ENCODE data around the gene NFATC1.

NFATC1 gene

DNA sequence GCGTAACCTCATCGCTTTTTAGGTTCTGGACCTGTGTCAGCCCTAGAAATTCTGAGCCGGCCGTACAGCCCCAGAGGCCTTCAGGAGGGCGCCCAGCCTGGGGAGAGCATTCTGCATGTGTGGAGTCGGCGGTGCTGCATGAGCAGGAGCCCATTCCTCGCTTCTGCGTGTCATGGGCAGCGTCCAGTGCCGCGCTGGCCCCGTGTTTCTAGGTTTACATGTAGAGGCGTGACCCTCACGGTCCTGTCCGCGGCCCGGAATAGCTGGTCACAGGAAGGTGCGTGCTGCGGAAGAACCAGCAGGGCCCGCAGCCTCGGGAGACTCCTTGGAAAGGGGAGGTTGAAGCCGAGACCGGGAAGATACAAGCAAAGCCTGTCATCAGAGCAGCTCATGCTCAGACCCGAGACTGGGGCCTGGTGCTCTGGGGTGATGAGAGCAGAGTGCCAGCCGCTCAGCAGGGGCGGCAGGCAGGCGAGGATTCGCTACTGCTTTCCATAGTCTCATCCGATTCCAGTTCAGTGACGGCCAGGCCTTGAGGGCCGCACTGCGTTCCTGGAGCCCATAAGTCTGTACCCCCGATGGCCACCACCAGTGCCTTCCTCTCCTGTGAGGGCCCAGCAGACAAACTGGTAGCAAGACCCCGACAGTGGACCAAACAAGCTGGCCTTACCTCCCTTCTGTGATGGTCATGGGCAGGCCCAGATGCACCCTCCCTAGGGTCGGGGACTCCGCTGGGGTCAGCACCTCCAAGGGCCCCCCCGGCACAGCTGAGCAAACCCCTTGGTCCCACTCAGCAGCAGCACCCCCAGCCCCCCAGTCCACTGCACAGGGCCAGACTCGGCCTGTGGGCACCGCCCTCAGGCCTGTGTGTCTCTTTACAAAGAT, 15.6 kb upstream of the NFATC1 start:
- Mint-ChIP-seq H3K9me3 (no peaks in the 10 kb centered on the region), H3K27ac (no peak overlapping the region), H3K36me3 (peaks cover 7% of the 10 kb centered on the region), H3K4me1 (peaks cover 7% of the 10 kb centered on the region), H3K27me3 (no peaks in the 10 kb centered on the region), H3K4me3 (no peak overlapping the region)
- DNase-seq: no peak
- CTCF ChIA-PET: interaction anchor here (0.7 to 8.1 kb wide), 14 partner anchors 11 to 274 kb away, joined by 3 to 89 read pairs (median 5); partner anchors contain the start of gene NFATC1

DNA sequence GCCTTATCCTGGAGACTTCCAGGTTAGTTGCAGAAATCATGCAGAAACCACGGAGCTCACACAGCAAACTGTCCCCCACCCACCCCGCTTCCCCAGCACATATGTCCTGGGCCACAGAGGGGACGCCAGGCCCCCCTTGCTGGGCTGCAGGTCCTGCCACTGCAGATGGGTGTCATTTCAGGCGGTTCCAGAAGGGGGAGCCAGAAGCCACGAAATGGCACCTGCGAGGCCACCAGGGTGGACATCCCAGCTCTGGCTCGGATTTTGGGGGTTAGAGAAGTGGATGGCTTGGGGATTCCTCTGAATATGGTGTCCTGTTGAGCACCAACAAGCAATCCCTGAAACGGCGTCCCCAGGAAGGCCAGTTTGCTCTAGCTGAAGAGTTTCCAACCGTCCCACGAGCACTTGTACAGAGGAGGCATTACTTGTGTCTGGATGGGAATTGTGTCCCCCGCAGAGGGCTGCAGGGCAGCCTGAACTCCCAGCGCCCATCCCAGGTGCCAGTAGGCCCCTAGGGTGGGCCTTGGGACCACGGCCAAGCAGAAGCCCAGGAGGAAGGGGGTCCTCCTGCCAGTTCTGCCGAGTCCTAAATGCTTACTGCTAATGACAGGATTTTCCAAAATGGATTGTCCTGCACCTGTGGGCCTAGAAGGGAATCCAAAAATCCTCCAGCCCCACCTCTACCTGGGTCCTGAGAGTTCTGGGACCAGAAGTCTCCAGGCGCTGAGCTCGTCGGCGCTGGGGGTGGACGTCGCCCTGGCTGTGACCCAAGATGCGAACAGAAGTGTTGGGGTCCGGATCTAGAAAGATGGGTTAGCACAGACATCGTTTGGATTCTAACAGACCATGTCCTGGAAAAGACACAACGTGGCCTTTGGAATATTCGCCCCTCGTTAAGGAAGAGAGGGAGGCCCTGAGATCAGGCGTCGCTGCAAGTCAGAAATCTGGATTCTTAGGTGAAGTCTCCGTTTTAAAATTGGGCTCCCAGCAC, 14.6 kb upstream of the NFATC1 start:
- Mint-ChIP-seq H3K36me3 (peaks cover 7% of the 10 kb centered on the region), H3K9me3 (no peaks in the 10 kb centered on the region), H3K4me3 (no peak overlapping the region), H3K4me1 (peaks cover 7% of the 10 kb centered on the region), H3K27me3 (no peaks in the 10 kb centered on the region), H3K27ac (no peak overlapping the region)
- DNase-seq: peak; percentile 83
- CTCF ChIA-PET: interaction anchor here (0.7 to 8.1 kb wide), 17 partner anchors 10 to 273 kb away, joined by 3 to 89 read pairs (median 4); partner anchors contain the start of gene NFATC1

DNA sequence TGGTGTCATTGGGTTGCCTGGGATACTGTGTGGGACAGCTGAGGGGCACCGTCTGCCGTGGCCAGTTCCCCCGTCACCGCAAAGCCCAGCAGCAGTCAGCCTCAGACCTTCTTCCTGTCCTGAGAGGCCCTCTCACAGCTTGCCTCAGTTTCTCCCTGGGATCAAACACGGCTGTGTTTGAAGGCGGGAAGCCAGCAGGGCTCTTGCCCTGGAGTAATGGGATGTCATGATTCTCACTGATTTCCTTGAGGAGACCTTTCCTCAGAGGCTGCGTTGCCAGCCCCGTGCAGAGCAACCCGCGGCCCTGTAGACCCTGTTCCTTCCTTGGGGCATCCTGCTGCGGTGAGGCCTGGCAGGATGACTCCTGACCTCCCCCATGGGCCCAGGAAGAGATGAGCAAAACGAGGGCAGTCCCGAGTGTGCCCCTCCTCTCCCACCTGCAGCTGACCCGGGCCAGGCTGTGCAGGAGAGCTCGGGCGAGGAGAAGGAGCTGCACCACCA, 13.9 kb upstream of the NFATC1 start:
- Mint-ChIP-seq H3K9me3 (no peaks in the 10 kb centered on the region), H3K4me1 (peaks cover 7% of the 10 kb centered on the region), H3K36me3 (peaks cover 7% of the 10 kb centered on the region), H3K27me3 (peaks cover 5% of the 10 kb centered on the region), H3K27ac (no peak overlapping the region), H3K4me3 (no peak overlapping the region)
- CTCF ChIA-PET: interaction anchor here (0.8 to 8.1 kb wide), 11 partner anchors 9 to 272 kb away, joined by 3 to 89 read pairs (median 14); partner anchors contain the start of gene NFATC1
- DNase-seq: no peak

DNA sequence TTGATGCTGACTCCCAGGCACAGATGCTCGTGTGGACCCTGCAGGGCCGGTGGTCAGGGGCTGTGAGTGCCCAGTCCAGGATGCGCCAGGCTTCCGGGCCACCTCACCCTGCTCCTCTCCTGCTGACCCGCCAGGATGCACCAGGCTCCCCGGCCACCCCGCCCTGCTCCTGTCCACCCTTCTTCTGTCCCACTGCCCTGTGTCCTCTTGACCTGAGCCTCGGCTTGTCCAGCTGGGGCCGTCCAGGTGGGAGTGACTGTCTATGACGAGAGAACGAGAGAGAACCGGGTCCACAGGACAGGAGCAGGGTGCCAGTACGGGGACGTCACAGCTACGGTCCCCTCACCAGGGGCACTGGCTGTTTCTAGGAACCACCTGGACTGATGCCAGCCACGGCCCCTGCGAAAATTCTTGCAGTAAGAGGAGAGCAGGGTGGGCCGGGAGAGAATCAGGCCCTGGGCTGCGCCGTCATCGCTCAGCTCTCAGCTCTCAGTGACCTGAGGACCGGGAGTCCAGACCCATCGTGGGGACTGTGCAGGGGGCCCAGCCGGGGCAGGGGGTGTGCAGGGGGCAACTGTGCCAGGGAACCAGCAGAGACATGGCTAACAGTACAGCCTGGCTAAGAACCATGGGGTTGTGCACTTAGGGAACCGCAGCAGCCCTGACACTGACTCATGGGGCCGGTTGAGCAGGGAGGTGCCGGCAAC, 12.9 kb upstream of the NFATC1 start:
- CTCF ChIA-PET: interaction anchor here (0.6 to 8.1 kb wide), 5 partner anchors 8 to 262 kb away, joined by 3 to 89 read pairs (median 38); no protein-coding TSS in a partner anchor

DNA sequence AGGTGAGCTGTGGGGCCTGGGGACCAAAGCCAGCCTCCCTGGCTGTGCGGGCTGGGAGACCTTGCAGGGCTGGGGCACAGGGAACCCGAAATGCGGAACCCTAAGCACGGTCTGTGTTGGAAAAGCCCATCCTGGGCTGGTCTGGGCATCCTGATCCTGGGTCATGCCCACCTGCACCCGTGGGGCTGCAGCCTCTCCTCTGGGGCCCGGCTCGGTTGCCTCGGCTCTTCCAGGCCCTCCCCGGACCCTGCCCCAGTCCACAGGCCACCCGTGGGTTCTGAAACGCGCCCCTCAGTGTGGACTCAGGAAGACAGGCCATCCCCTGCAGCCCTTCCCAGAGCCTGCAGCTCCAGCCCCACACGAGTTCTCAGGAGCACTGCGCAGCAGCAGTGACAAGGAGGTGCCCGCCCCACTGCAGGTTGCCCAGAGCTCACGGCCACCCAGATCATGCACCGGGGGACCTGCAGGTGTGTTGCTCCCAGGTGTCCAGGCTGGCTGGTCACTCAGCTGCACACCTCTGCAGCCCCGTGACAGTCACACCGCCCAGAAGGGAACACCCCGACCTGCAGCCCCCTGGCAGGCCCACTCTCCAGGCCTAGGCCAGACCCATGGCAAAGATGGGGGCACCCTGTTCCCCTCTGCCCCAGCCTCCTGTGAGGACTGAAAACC, 12.2 kb upstream of the NFATC1 start:
- Mint-ChIP-seq H3K27me3 (peaks cover 21% of the 10 kb centered on the region), H3K4me1 (peaks cover 7% of the 10 kb centered on the region)
- CTCF ChIA-PET: interaction anchor here (0.6 to 8.1 kb wide), 5 partner anchors 7 to 261 kb away, joined by 3 to 89 read pairs (median 26); no protein-coding TSS in a partner anchor

More for the DNA sequence above, 12.9 kb upstream of the NFATC1 start:
- Mint-ChIP-seq H3K27ac (no peak overlapping the region), H3K4me3 (no peak overlapping the region), H3K4me1 (peaks cover 7% of the 10 kb centered on the region), H3K36me3 (peaks cover 7% of the 10 kb centered on the region), H3K27me3 (peaks cover 14% of the 10 kb centered on the region), H3K9me3 (no peaks in the 10 kb centered on the region)
- no peak for DNase-seq

DNA sequence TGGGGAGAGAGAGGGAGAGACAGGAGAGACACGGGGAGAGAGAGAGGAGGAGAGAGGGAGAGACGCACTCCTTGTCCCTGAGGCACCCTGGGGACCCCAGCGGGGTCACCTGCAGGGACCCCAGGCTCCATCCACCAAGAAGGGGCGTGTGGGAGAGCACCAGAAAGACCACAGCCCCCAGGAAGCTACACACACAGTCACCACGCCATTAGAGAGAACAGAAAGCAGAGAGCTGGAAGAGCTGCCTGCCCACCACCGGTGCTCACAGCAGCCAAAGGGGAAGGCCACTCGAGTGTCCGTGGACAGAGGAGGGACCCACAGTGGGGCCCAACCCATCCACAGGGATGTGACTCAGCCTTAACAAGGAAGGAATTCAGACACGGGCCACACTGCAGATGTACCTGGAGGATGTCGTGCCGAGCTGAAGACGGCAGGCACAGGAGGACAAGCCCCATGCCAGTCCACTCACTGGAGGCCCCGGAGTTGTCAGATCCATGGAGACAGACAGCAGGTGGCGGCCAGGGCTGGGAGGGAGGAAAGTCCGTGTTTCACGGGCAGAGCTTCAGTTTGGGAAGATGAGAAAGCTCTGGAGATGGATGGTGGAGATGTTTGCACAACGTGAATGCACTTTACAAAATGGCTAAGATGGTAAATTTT, 11.5 kb upstream of the NFATC1 start:
- CTCF ChIA-PET: interaction anchor here (0.8 to 8.1 kb wide), 4 partner anchors 58 to 261 kb away, joined by 3 to 89 read pairs (median 3); no protein-coding TSS in a partner anchor
- no peaks in the 10 kb centered on the region for H3K36me3 Mint-ChIP-seq
- H3K4me1 Mint-ChIP-seq: peaks cover 3% of the 10 kb centered on the region
- no peak overlapping the region for H3K4me3 Mint-ChIP-seq
- no peaks in the 10 kb centered on the region for H3K9me3 Mint-ChIP-seq
- H3K27ac Mint-ChIP-seq: peak overlapping the region; percentile 49
- H3K27me3 Mint-ChIP-seq: peaks cover 27% of the 10 kb centered on the region
- DNase-seq: no peak

More for the DNA sequence above, 12.2 kb upstream of the NFATC1 start:
- Mint-ChIP-seq H3K9me3 (no peaks in the 10 kb centered on the region), H3K4me3 (no peak overlapping the region), H3K27ac (no peak overlapping the region), H3K36me3 (peaks cover 3% of the 10 kb centered on the region)
- no peak for DNase-seq

DNA sequence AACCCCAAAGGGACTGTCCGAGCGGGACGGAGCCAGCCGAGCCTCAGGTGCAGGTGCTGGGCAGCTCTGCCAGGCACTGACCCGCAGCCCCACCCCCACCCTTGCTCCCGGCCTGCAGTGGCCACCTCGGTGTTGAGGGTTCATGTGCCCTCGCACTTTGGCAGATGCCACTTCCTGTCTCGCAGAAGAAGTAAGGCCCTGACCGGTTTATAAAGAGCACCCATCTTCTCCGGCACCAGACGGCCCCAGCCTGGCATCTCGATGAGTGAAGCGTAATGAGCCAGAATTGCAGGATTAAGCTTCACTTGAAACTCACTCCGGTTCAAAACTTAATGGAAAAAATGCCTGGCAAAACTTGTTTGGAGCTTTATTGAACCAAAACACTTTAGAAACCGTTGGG, 10.9 kb upstream of the NFATC1 start:
- DNase-seq: no peak
- H3K4me1 Mint-ChIP-seq: no peaks in the 10 kb centered on the region
- H3K4me3 Mint-ChIP-seq: no peak overlapping the region
- no peaks in the 10 kb centered on the region for H3K9me3 Mint-ChIP-seq
- CTCF ChIA-PET: interaction anchor here (0.8 to 8.1 kb wide), 3 partner anchors 138 to 260 kb away, joined by 3 to 89 read pairs (median 3); no protein-coding TSS in a partner anchor
- H3K27me3 Mint-ChIP-seq: peaks cover 30% of the 10 kb centered on the region
- H3K36me3 Mint-ChIP-seq: no peaks in the 10 kb centered on the region
- H3K27ac Mint-ChIP-seq: no peak overlapping the region

DNA sequence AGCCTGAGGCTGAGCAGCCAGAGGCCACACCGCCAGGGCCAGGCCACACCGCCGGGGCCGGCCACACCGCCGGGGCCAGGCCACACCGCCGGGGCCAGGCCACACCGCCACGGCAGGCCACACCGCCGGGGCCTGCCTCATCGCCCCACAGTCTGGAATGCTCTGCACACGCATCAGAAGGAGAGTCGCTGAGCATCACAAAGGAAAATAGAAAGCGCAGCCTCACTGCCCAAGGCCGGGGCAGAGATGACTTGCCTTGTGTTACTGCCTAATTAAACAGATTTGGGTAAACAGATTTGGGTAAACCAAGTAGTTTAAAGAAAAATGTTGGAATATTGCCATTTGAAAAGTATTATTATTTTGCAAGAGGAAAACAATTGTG, 10.4 kb upstream of the NFATC1 start:
- DNase-seq: no peak
- Mint-ChIP-seq H3K4me3 (no peak overlapping the region), H3K36me3 (no peaks in the 10 kb centered on the region), H3K9me3 (no peaks in the 10 kb centered on the region), H3K27ac (no peak overlapping the region), H3K27me3 (peaks cover 30% of the 10 kb centered on the region), H3K4me1 (no peaks in the 10 kb centered on the region)
- CTCF ChIA-PET: interaction anchor here (1.1 to 8.1 kb wide), 2 partner anchors 137 to 143 kb away, joined by 3 to 89 read pairs; no protein-coding TSS in a partner anchor

DNA sequence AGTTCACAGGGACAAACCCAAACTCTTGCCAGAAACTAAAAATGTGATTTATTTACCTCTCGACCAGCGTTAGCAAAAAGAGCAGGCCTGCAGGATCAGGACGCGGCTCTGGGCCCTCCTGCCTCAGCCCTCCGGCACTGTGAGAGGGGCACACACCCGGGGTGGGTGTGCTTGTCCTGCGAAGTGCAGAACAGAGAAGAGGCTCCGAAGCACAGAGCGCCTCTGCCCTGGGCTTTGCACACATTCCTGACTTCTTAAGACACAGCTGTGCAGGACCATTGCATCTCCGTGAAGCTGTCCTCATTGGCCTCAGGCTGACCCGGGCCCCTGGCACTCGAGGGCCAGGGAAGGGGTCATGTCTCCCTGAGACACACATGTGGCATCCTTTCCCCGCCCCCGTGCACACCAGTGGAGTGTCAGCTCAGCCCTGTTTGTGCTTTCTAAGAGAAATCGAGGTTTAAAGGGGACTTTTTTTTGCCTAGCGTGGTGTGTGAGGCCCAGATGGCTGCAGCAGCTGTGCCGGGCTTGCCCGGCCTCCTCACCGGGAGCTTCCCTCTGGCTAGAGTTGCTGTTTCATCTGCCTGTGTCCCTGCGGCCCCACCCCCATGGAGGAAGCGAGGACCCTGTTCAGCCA, 9.9 kb upstream of the NFATC1 start:
- Mint-ChIP-seq H3K4me3 (no peak overlapping the region), H3K4me1 (no peaks in the 10 kb centered on the region), H3K27me3 (peaks cover 30% of the 10 kb centered on the region), H3K9me3 (no peaks in the 10 kb centered on the region), H3K36me3 (no peaks in the 10 kb centered on the region), H3K27ac (no peak overlapping the region)
- CTCF ChIA-PET: interaction anchor here (1.1 kb wide), 1 partner anchor 137 kb away, joined by 3 read pairs; no protein-coding TSS in a partner anchor
- no peak for DNase-seq

DNA sequence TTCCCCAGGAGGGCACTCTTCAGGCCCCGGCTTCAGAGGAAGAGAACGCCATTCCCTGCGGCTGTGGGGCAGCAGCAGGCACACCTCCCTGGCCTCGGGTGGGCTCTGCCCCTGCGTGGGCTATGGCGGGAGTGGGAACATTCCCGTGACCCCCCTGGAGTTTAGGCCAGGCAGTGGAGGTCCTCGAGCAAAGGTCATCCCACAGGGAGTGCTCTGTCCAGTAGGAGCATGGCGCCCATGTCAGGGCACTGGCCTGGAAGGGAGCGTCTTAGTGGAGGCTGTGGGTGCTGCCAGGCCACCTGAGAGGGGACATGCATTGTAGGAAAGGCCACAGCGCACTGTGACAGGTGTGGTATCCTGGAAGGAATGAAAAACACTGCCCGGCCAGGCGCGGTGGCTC, 9.2 kb upstream of the NFATC1 start:
- Mint-ChIP-seq H3K27me3 (peaks cover 37% of the 10 kb centered on the region), H3K4me1 (no peaks in the 10 kb centered on the region), H3K9me3 (no peaks in the 10 kb centered on the region), H3K4me3 (no peak overlapping the region), H3K27ac (no peak overlapping the region), H3K36me3 (no peaks in the 10 kb centered on the region)
- no peak for DNase-seq
- CTCF ChIA-PET: no interaction called here

DNA sequence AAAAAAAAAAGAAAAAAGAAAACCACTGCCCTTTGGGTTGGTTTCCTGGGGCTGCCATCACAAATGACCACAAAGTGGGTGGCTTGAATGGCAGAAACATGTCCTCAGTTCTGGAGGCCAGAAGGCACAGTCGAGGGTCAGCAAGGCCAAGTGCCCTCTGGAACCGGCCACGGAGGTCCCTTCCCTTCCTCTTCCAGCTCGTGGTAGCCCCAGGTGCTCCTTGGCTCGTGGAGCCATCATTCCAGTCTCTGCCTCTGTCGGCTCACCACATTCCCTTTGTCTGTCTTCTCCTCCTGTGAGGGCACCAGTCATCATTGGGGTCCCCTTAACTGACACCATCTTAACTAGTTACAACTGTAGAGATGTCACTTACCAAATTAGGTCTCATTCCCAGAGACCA, 8.5 kb upstream of the NFATC1 start:
- Mint-ChIP-seq H3K36me3 (no peaks in the 10 kb centered on the region), H3K4me1 (peaks cover 2% of the 10 kb centered on the region), H3K9me3 (no peaks in the 10 kb centered on the region), H3K27me3 (peaks cover 43% of the 10 kb centered on the region), H3K27ac (no peak overlapping the region), H3K4me3 (no peak overlapping the region)
- CTCF ChIA-PET: interaction anchor here (3.4 kb wide), 1 partner anchor 140 kb away, joined by 11 read pairs; no protein-coding TSS in a partner anchor
- no peak for DNase-seq

DNA sequence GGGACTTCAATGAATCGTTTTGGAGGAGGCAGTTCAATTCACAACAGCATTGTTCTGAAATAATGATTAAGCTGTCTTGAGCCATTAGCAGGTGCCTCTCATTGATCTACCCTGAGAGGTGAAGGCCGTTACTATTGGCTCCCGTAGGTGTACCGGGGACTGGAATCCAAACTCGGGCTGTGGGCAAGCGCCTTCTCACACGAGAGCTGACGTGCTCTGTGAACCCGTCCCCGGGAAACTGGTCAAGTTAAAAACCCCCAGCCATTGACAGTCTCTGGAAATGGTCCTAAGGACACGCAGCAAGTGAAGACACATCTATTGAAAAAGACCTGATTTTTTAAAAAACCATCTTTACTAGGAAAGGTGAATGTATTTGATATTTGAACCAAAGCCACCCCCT, 8.1 kb upstream of the NFATC1 start:
- no peak for DNase-seq
- Mint-ChIP-seq H3K4me3 (no peak overlapping the region), H3K36me3 (no peaks in the 10 kb centered on the region), H3K27me3 (peaks cover 47% of the 10 kb centered on the region), H3K27ac (no peak overlapping the region), H3K9me3 (no peaks in the 10 kb centered on the region), H3K4me1 (peaks cover 6% of the 10 kb centered on the region)
- CTCF ChIA-PET: interaction anchor here (0.9 to 6.0 kb wide), 3 partner anchors 8 to 139 kb away, joined by 3 to 38 read pairs (median 11); no protein-coding TSS in a partner anchor
